Heart left ventricle (tissue), 16 donors: ENCODE results near the gene SCARB1. TPM values are rescaled to one million over a fixed set of nuclear protein-coding genes. Genes with fewer than 3 reads are reported as not detected.
A peak's percentile ranks its signal among the peaks of the same experiment; 100 is the strongest.
"Not testable (repeated sequence)": the region's sequence is repeated elsewhere in the genome, so short reads cannot be mapped to it uniquely, and the experiment has no call there.

Experiments used
- ATAC-seq, 4 donors: fragments of 200-7000 bp; cut with Tn5 transposase; one replicate each; pipeline ENCODE4 v1.9.1; 2020 to 2022; ENCODE audit warnings: moderate library complexity in 4 of 4, mild to moderate bottlenecking in 3 of 4, moderate number of reproducible peaks in 1 of 4
- DNase-seq, 5 donors: peaks; one replicate each; pipeline ENCODE4 v3.0.0-alpha.2; 2020
- H3K27ac ChIP-seq, 12 donors: fragments of 200-600 bp; sonication (generic) in 4 of 12; one replicate each; pipeline versions ENCODE4 v1.5.0 to v1.8.0; 2016 to 2022; ENCODE audit warnings: mild to moderate bottlenecking in 2 of 12
- H3K27me3 ChIP-seq, 9 donors: fragments of 200-600 bp; sonication (generic) in 2 of 9; one replicate each; pipeline versions ENCODE4 v1.5.1 to v1.8.0; 2016 to 2022; ENCODE audit warnings: mild to moderate bottlenecking in 3 of 9
- H3K36me3 ChIP-seq, 9 donors: fragments of 200-600 bp; sonication (generic) in 2 of 9; one replicate each; pipeline versions ENCODE4 v1.5.0 to v1.8.0; 2018 to 2022; ENCODE audit warnings: mild to moderate bottlenecking in 2 of 9
- H3K4me1 ChIP-seq, 12 donors: fragments of 200-600 bp; sonication (generic) in 4 of 12; one replicate each; pipeline versions ENCODE4 v1.5.0 to v1.8.0; 2016 to 2022; ENCODE audit warnings: mild to moderate bottlenecking in 3 of 12
- H3K4me3 ChIP-seq, 12 donors: fragments of 200-600 bp; sonication (generic) in 4 of 12; one replicate each; pipeline versions ENCODE4 v1.5.0 to v1.8.0; 2017 to 2022; ENCODE audit warnings: mild to moderate bottlenecking in 9 of 12, moderate library complexity in 4 of 12
- H3K9me3 ChIP-seq, 12 donors: fragments of 200-600 bp; sonication (generic) in 4 of 12; one replicate each; pipeline versions ENCODE4 v1.5.0 to v1.8.0; 2016 to 2022; ENCODE audit warnings: mild to moderate bottlenecking in 1 of 12
- POLR2A ChIP-seq, 2 donors: fragments of 450-650 bp; IDR thresholded peaks; one replicate each; pipeline ENCODE4 v1.6.1; 2017; ENCODE audit warnings: antibody characterized with exemption in 2 of 2, mild to moderate bottlenecking in 2 of 2, moderate library complexity in 2 of 2
- WGBS, 4 donors: extraction: QIAGEN DNeasy Blood & Tissue Kit in 2 of 4; methylation state at CpG; one replicate each; pipeline versions ENCODE4 v1.1.5 to v1.1.7; 2013 to 2018; 5-methylcytosine and 5-hydroxymethylcytosine counted together
- intact Hi-C, 10 donors: fragments of 100-400 bp; cut with DNase I; formaldehyde crosslinking; loops; one replicate each; pipeline versions ENCODE4 v1.11.1 to v1.14.2; 2022
- polyA plus RNA-seq, 2 donors: library from polyadenylated mRNA; stranded (reverse); fragments of 200-250 nt; gene quantifications; one replicate each; pipeline ENCODE4 v1.2.3, GENCODE V29; 2013
- total RNA-seq, 9 donors: library from RNA; depleted of rRNA in 2 of 9; stranded (reverse); fragments of >200 nt in 2 of 9; fragmentation: NEBNext Ultra II Directional in 3 of 9; extraction: Animal tissue kit (Norgen Biotek cat#: 25700) in 3 of 9; gene quantifications; one replicate each; pipeline versions ENCODE4 v1.1.0 to v1.2.4, GENCODE V29; 2016 to 2023
- TF ChIP-seq, protein P1 (sequence below), 12 donors: fragments of 200-600 bp; sonication (generic) in 4 of 12; IDR thresholded peaks; one replicate each; pipeline versions ENCODE4 v1.5.0 to v1.8.0; 2018 to 2022; ENCODE audit warnings: antibody characterized with exemption in 12 of 12, mild to moderate bottlenecking in 5 of 12
- donor health status: ischemic (EF 13 %, LVEDD 7.1; RV severe dilation, severe dysfunction).
- donor health status: healthy with polysubstance abuse.
- donor health status: DM: no; HTN: yes; CAD: no.
- donor health status: DM: no; HTN: no; CAD: no.
- donor health status: ischemic (EF 25% LVEDD 6.9; RV normal size, moderate dysfunction).
- donor health status: ischemic (EF 25% LVEDD 5.7; RV mildly dilated, moderate dysfunction).
- donor health status: healthy.
- donor health status: DM: yes; HTN: yes; CAD: no.
- donor health status: ischemic (EF 35%, LVEDD 5.7; RV mildly dilated, moderate dysfunction).
- donor health status: nonischemic (EF 11% LVEDD 7.7; RV severe dilation, severe dysfunction).
- donor health status: DM: yes; HTN: yes; CAD: no.
- donor health status: PGD.
- donor health status: ischemic (EF 29% LVEDD 5.4; RV normal size, mild dysfunction).
- donor health status: nonischemic (EF 23%, LVEDD 6.1; RV moderate dilation, normal function).

SCARB1 gene
- total and polyA plus RNA-seq, 11 donors, result 6.9 to 21.7 (median 14.0) TPM

DNA sequence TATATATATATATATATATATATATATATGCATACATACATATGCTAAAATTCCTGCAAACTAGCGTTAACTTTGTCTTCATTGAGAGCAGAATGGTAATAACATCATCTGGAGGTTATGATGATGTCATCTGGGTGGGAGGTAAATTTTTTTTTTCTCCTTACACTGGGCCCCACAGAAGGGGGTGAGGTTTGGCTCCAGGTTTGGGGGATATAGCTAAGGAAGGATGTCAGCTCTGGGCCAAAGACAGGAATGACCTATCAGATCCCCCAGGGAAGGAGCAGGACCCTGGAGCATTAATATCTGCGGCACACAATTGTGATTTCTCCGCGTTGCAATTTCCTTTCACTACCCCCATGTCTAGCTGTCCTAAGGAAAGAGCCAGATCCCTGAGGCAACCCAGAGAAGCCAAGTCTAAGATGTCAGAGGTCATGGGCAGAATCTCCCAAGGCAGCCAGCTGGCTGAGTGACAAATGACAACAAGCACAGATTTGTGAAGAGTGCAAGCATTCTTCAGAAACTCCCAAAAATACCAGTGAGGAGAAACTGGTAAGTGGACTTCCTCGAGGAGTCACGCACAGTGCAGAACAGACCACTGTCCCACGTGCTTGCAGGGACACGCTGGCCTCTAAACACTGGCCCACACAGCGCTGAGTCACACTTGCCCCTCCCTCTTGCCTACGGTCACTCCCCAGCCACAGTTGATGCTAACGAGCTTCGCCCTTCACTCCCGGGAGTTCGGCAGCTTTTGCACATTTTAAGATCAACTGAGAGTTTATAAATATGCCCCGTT lies 40.8 kb upstream of the SCARB1 start:
- H3K4me3 ChIP-seq, result peak overlapping the region in 4 of 12 donors; percentile 4 to 20 (median 14)
- no peaks in the 10 kb centered on the region for H3K36me3 ChIP-seq
- intact Hi-C loops, result loop anchor here in 8 of 10 donors (5.0 to 10.0 kb wide), 8 partner anchors 37 to 872 kb away; partner anchors contain the start of gene SCARB1 (in 1 of the 8)
- peak overlapping the region in 9 of 12 donors; percentile 18 to 71 (median 62) for H3K27ac ChIP-seq
- 12 to 30% (median 17%) methylated on average over 12 to 15 of the region's 15 CpGs for WGBS, 4 donors
- H3K27me3 ChIP-seq, result no peaks in the 10 kb centered on the region
- DNase-seq (peak; percentile 57 to 93 (median 88)), ATAC-seq (peak; percentile 95 to 97 (median 96))
- peaks cover 0 to 31% (median 16%) of the 10 kb centered on the region in 12 donors for H3K4me1 ChIP-seq
- no peaks in the 10 kb centered on the region for H3K9me3 ChIP-seq
- no peak for TF ChIP-seq POLR2A (IDR thresholded peaks at IDR 0.05)
- TF ChIP-seq, protein P1, sequence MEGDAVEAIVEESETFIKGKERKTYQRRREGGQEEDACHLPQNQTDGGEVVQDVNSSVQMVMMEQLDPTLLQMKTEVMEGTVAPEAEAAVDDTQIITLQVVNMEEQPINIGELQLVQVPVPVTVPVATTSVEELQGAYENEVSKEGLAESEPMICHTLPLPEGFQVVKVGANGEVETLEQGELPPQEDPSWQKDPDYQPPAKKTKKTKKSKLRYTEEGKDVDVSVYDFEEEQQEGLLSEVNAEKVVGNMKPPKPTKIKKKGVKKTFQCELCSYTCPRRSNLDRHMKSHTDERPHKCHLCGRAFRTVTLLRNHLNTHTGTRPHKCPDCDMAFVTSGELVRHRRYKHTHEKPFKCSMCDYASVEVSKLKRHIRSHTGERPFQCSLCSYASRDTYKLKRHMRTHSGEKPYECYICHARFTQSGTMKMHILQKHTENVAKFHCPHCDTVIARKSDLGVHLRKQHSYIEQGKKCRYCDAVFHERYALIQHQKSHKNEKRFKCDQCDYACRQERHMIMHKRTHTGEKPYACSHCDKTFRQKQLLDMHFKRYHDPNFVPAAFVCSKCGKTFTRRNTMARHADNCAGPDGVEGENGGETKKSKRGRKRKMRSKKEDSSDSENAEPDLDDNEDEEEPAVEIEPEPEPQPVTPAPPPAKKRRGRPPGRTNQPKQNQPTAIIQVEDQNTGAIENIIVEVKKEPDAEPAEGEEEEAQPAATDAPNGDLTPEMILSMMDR (IDR thresholded peaks at IDR 0.05), result no peak

DNA sequence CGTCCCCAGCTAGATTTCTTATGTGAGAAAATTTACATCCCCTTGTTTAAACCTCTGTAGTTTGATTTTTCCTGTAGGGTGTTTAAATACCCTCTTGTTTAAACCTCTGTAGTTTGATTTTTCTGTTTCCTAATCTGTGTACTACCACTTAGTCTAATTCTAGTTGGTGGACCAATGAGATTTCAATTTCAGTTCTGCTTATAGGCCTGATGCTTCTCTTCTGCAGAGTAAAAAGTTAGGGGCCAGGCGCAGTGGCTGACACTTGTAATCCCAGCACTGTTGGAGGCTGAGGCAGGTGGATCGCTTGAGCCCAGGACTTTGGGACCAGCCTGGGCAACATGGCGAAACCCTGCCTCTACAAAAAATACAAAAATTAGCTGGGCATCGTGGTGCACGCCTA lies 39.3 kb upstream of the SCARB1 start:
- no peaks in the 10 kb centered on the region for H3K36me3 ChIP-seq
- no peaks in the 10 kb centered on the region for H3K9me3 ChIP-seq
- ATAC-seq, result no peak
- TF ChIP-seq, protein P1 (IDR thresholded peaks at IDR 0.05), result no peak
- no peak for TF ChIP-seq POLR2A (IDR thresholded peaks at IDR 0.05)
- H3K4me1 ChIP-seq, result peaks cover 0 to 34% (median 14%) of the 10 kb centered on the region in 12 donors
- no peak overlapping the region for H3K27ac ChIP-seq
- H3K27me3 ChIP-seq, result no peaks in the 10 kb centered on the region
- no peak overlapping the region for H3K4me3 ChIP-seq
- WGBS, 4 donors, result 93 to 97% (median 96%) methylated on average over 6 of the region's 6 CpGs
- DNase-seq, result no peak
- intact Hi-C loops, result loop anchor here in 6 of 10 donors (5.0 to 10.0 kb wide), 4 partner anchors 36 to 868 kb away; no protein-coding TSS in a partner anchor

DNA sequence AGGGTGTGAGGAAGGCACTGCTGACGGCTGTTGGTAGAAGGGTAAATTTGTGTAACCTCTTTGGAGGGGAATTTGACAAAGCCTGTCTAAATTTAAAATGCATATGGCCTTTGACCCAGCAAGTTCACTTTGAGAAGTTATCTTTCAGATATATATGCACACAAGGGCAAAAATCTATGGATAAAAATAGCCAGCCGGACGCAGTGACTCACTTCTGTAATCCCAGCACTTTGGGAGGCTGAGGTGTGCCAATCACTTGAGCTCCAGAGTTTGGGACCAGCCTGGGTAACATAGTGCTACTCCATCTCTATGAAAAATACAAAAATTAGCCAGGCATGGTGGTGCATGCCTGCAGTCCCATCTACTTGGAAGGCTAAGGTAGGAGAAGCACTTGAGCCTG lies 37.3 kb upstream of the SCARB1 start:
- Histone ChIP-seq H3K27me3 (no peaks in the 10 kb centered on the region), H3K4me1 (peaks cover 0 to 27% (median 12%) of the 10 kb centered on the region in 12 donors), H3K4me3 (no peak overlapping the region), H3K36me3 (no peaks in the 10 kb centered on the region), H3K27ac (no peak overlapping the region), H3K9me3 (no peaks in the 10 kb centered on the region)
- TF ChIP-seq, protein P1 (IDR thresholded peaks at IDR 0.05), result no peak
- TF ChIP-seq POLR2A (IDR thresholded peaks at IDR 0.05), result no peak
- WGBS, 4 donors, result 40 to 52% (median 46%) methylated on average over 3 of the region's 3 CpGs
- DNase-seq (no peak), ATAC-seq (no peak)
- intact Hi-C loops, result loop anchor here in 6 of 10 donors (5.0 to 10.0 kb wide), 4 partner anchors 34 to 866 kb away; no protein-coding TSS in a partner anchor

DNA sequence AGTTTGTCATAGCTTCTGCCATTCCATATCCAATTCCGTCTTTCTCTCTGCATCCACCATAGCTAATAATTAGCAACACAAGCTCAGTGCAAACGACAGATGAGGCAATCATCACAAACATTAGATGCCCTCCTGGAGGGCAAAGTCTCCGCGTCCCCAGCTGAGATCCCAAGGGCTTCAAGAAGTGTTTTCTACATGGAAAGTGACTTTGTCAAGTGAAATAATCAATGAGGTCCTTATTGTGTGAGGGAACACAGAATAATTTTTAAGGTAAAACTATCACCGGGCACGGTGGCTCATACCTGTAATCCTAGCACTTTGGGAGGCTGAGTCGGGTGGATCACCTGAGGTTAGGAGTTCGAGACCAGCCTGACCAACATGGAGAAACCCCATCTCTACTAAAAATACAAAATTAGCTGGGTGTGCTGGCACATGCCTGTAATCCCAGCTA lies 36.7 kb upstream of the SCARB1 start:
- WGBS, 4 donors, result 88 to 92% (median 91%) methylated on average over 8 of the region's 8 CpGs
- intact Hi-C loops, result loop anchor here in 6 of 10 donors (5.0 to 10.0 kb wide), 4 partner anchors 33 to 866 kb away; no protein-coding TSS in a partner anchor
- not testable (repeated sequence) for H3K27me3 ChIP-seq, H3K4me3 ChIP-seq, H3K9me3 ChIP-seq, ATAC-seq, DNase-seq, H3K36me3 ChIP-seq, H3K27ac ChIP-seq
- peaks cover 0 to 27% (median 11%) of the 10 kb centered on the region in 12 donors for H3K4me1 ChIP-seq
